ENCODE data around the gene SESTD1. TPM values are rescaled to one million over a fixed set of nuclear protein-coding genes. Genes with fewer than 3 reads are reported as not detected.

The SESTD1 gene
- total RNA-seq = 14.6 and 23.4 TPM in 2 replicates

DNA sequence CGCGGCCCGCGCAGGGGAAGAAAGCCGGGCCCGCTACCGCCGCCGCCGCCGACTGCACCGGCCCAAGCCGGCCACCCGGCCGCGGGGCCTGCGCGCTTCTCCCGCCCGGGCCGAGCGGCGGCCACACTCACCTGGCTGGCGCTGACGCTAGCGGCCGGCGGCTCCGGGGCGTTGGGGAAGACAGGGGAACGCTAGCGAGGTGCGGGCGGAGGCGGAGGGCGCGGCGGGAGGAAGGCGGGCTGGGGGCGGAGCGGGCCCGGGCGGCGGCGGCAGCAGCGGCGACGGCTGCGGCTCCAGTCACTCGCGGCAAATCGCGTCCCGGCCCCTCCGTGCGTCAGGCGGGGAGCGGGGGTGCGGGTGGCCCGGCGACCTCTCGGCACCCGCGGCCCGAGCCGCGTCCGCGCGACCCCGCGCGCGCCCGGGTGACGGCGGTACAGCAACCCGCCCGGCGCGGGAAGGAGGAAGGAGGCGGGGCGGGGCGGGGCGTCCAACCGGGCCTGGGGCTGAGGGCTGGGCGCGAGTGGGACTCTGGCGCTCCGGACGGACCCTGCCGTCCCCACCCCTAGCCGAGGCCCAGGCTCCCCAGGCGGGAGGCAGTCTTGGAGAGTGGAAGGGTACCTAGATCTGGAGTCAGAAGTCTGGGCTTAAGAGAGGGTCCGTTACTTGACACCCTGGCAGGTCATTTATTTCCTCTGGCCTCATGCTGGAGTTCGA is at the start of gene SESTD1:
TSS of gene SESTD1 (minus strand) at position 465 of the 714 bp plus-strand sequence. CDS start 72,991 bp downstream, outside the sequence.

Other genes with a start within 250 kb of the SESTD1 start
- not detected in 2 replicates for gene CCDC141, start 214.7 kb downstream of the SESTD1 start, total RNA-seq

All from smooth muscle cell of the umbilical artery (primary cell).